Skeletal muscle cell (primary cell): ENCODE measurements around the gene STX11.

Experiments
- DNase-seq: peaks from one replicate; pipeline ENCODE4 v3.0.0-alpha.2; 2010; ENCODE audit warnings: low read depth
- H3K4me3 ChIP-seq: 2 replicates; pipeline ENCODE4 v1.5.1; 2011; ENCODE audit warnings: low read depth, mild to moderate bottlenecking, control low read depth, low read length, moderate library complexity

STX11 gene

DNA sequence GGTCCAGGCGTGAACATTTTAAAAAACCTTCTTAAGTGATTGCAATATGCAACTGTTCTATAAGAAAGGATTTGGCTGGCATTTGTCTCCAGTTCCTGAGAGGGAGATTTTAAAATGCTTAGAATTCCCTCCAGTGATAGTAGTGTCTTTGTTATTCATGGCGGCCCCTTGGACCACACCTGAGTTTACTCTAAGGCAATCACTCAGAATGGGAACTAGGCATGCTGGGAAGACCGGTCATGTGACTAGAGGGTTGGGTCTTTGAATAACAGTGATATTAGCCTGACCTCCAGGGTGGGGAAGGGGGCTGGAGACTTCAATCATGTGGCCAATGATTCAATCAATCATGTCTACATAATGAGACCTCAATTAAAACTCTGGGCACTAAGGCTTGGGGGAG lies 84.1 kb downstream of the STX11 start:
- no peak overlapping the region for H3K4me3 ChIP-seq
- DNase-seq: no peak

- DNase-seq: no peak
- H3K4me3 ChIP-seq: no peak overlapping the region
Measured at GRCh38 chr6:144234935-144235334, 84.6 kb downstream of the STX11 start.
